Subcutaneous adipose tissue (tissue), 4 donors: ENCODE results near the gene TOMM40L. TPM values are rescaled to one million over a fixed set of nuclear protein-coding genes. Genes with fewer than 3 reads are reported as not detected.

Source experiments
- CTCF ChIP-seq: fragments of 450-650 bp; IDR thresholded peaks from one replicate; pipeline ENCODE4 v1.5.1; 2016; ENCODE audit warnings: low read depth, mild to moderate bottlenecking, control low read depth, antibody characterized with exemption, moderate library complexity
- total RNA-seq, 4 donors: library from RNA; depleted of rRNA; stranded (reverse); fragments of >200 nt; gene quantifications; one replicate each; pipeline ENCODE4 v1.1.0, GENCODE V29; 2016

Gene TOMM40L
- total RNA-seq, 4 donors from 2014 or later = 7.5 to 10.6 (median 9.9) TPM

DNA sequence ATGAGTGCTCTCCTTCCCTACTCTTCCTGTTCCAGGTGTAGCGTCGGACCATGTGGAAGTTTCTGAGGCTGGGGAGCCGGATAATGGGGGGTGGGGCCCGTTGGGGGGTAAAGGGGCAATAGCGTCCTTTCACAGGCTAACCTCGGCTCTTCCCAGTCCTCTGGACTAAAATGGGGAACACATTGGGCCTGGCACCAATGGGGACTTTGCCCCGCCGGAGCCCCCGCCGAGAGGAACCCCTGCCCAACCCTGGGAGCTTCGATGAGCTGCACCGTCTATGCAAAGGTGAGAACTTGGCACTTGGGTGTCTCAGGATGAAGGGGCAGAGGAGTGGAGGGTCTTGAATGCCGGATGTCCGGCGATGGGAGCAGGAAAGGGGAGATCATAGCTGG lies 456 bp downstream of the TOMM40L start:
- no peak for TF ChIP-seq CTCF

DNA sequence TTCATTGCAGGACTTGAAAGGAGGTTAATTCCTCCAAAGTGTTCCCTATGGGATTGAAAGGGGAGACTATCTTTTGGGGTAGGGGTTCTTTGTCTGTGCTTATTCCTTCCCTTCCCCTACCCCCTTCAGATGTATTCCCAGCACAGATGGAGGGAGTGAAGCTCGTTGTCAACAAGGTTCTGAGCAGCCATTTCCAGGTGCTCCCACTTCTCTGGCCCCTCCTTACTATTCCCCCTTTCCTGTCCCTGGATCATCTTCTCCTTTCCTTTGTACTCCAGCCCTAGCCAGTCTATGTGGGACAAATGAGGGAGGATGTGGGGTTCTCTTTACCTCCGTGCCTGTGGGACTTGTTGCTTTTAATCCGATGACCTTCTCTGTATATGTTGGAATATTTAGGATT lies 899 bp downstream of the TOMM40L start:
- no peak for TF ChIP-seq CTCF

DNA sequence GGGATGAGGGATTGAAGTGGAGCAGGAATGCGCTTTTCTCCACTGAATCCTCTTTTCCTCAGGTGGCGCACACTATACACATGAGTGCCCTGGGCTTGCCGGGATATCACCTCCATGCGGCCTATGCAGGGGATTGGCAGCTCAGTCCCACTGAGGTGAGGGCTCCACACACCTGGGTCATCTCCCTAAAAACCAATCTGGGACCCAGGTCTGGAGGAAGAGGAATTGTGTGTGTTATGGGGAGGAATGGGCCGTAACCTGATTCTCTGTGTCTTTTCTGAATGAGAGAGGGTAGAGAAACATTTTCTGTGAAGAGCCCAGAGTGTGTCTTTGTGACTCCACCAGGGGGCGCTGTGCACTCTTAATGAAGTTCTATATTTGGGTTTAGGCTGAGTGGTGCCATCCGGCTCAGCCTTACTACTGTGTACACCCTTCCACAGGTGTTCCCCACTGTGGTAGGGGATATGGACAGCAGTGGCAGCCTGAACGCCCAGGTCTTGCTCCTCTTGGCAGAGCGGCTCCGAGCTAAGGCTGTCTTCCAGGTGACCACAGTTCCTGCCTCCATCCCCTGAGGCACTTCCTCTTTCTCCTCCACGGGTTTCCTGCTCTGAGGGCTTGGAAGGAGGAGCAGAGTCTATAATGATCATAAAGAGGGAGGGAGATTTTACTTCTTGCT lies 1.5 kb downstream of the TOMM40L start:
- TF ChIP-seq CTCF = no peak

DNA sequence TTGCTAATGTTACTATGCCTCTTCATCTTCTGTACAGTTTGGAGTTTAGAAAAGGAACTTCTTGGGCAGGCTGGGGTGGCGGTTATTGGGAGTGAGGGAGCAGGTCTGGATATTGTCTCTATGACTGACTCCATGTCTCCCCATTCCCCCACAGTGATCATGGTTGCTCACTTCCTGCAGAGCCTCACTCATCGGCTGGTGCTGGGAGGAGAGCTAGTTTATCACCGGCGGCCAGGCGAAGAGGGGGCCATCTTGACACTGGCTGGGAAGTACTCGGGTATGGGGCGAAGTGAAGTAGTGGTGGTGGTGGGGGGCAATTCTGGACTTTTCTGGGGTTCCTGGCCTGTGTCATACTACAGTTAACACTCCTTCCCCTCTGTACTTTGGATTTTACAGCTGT lies 2.2 kb downstream of the TOMM40L start:
- no peak for TF ChIP-seq CTCF

DNA sequence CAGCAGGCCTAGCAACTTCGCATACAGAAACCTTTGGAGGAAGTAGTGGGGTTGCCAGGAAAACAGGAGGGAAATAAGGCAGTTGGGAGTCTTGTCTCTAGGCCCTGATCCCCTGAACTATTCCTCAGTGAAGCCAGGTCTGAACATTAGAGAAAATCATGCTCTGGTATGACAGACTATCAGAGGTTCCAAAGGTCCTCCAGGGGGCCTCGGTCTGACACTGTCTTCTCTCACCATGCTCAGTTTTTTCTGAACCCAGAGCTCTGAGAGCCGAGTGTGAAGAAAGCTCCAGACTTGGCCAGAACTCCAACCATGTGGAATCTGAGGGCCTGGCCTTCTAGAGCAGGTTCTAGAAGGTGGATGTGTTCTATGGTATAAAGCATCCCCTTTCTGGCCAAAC lies 4.0 kb downstream of the TOMM40L start:
- TF ChIP-seq CTCF = no peak

- no peak for TF ChIP-seq CTCF
These were observed 4.9 kb downstream of the TOMM40L start for GRCh38 chr1:161230762-161231161.

DNA sequence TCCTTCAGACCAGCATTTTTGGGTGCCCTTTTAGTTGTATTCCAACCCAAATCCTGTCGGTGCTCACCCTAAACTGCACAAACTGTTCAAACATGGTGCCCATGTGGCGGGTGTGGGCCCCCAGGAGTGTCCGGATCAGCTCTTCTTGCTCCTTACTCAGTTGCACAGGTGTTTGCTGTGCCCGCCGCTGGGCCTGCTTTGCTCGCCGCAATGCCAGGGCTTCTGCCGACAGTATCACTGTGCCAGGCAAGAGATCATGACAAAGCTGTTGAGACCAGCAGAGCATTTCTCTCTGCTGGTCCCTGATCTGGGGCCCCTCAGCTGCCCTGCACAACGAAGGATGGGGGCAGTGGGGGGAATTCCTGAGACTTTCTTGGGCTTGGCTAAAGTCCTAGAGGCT lies 7.2 kb downstream of the TOMM40L start:
- TF ChIP-seq CTCF = no peak
